Right cardiac atrium (tissue), 5 donors: ENCODE results near the gene HOXD13. TPM values are rescaled to one million over a fixed set of nuclear protein-coding genes. Genes with fewer than 3 reads are reported as not detected.

Experiments
- ATAC-seq, 2 donors: fragments of 200-7000 bp; cut with Tn5 transposase; one replicate each; pipeline versions ENCODE4 v1.8.0 to v1.9.1; 2020; ENCODE audit warnings: moderate library complexity in 2 of 2, mild to moderate bottlenecking in 1 of 2
- DNase-seq, 3 donors: peaks; one replicate each; pipeline ENCODE4 v3.0.0-alpha.2; 2020
- H3K27ac ChIP-seq: one replicate; pipeline ENCODE4 v1.5.1; 2013; ENCODE audit warnings: mild to moderate bottlenecking, low read length, control low read depth, moderate library complexity
- H3K27me3 ChIP-seq: one replicate; pipeline ENCODE4 v1.6.1; 2013; ENCODE audit not compliant: control insufficient read depth, insufficient read depth
- H3K4me1 ChIP-seq: one replicate; pipeline ENCODE4 v1.6.1; 2013; ENCODE audit warnings: low read length; ENCODE audit not compliant: control insufficient read depth, insufficient read depth
- H3K4me3 ChIP-seq: one replicate; pipeline ENCODE4 v1.5.1; 2013; ENCODE audit warnings: low read length, control low read depth
- H3K9me3 ChIP-seq: one replicate; pipeline ENCODE4 v1.6.1; 2013; ENCODE audit warnings: low read length; ENCODE audit not compliant: control insufficient read depth
- WGBS: extraction: QIAGEN DNeasy Blood & Tissue Kit; methylation state at CpG from one replicate; pipeline ENCODE4 v1.1.7; 2013; 5-methylcytosine and 5-hydroxymethylcytosine counted together
- intact Hi-C, 4 donors: fragments of 100-400 bp; cut with DNase I; formaldehyde crosslinking; loops; one replicate each; pipeline versions ENCODE4 v1.11.0 to v1.14.0; 2022 to 2023
- polyA plus RNA-seq: library from polyadenylated mRNA; stranded (reverse); fragments of 200-250 nt; gene quantifications from one replicate; pipeline ENCODE4 v1.2.3, GENCODE V29; 2013
- total RNA-seq, 4 donors: library from RNA; stranded (reverse); fragmentation: NEBNext Ultra II Directional; extraction: Animal tissue kit (Norgen Biotek cat#: 25700); gene quantifications; one replicate each; pipeline ENCODE4 v1.2.1, GENCODE V29; 2021
- donor health status: healthy with polysubstance abuse.
- donor health status: DM: no; HTN: yes; CAD: no.
- donor health status: DM: no; HTN: no; CAD: no.
- donor health status: DM: no; HTN: yes; CAD: no; lungs with severe emphysema.
- donor health status: DM: yes; HTN: yes; CAD: no.

Gene HOXD13
- total and polyA plus RNA-seq, 5 donors = not detected

- peaks cover 3% of the 10 kb centered on the region for H3K27me3 ChIP-seq
- DNase-seq = peak; percentile 56 to 86 (median 78)
- H3K9me3 ChIP-seq = no peaks in the 10 kb centered on the region
- H3K4me3 ChIP-seq = peak overlapping the region; percentile 26
- ATAC-seq = peak; percentile 83 to 92
- H3K4me1 ChIP-seq = peaks cover 5% of the 10 kb centered on the region
- WGBS = 2% methylated on average over 45 of the region's 45 CpGs
- no peak overlapping the region for H3K27ac ChIP-seq
- intact Hi-C loops = loop anchor here in 3 of 4 donors (5.0 to 10.0 kb wide), 3 partner anchors 412 to 725 kb away; no protein-coding TSS in a partner anchor
Measured at GRCh38 chr2:176096986-176097819, 4.7 kb downstream of the HOXD13 start.

- ATAC-seq (no peak), DNase-seq (no peak)
- Histone ChIP-seq H3K4me1 (peaks cover 5% of the 10 kb centered on the region), H3K27me3 (peaks cover 3% of the 10 kb centered on the region), H3K27ac (no peak overlapping the region), H3K9me3 (no peaks in the 10 kb centered on the region), H3K4me3 (no peak overlapping the region)
- intact Hi-C loops = loop anchor here in 3 of 4 donors (5.0 to 10.0 kb wide), 3 partner anchors 413 to 726 kb away; no protein-coding TSS in a partner anchor
- 2% methylated on average over 18 of the region's 18 CpGs for WGBS
Measured at GRCh38 chr2:176097820-176098365, 5.4 kb downstream of the HOXD13 start.

GRCh38 chr2:176098366-176099158 is 6.0 kb downstream of the HOXD13 start:
- no peak overlapping the region for H3K4me3 ChIP-seq
- 3% methylated on average over 35 of the region's 35 CpGs for WGBS
- no peaks in the 10 kb centered on the region for H3K4me1 ChIP-seq
- no peak for ATAC-seq
- intact Hi-C loops = loop anchor here in 3 of 4 donors (5.0 to 10.0 kb wide), 3 partner anchors 414 to 726 kb away; no protein-coding TSS in a partner anchor
- H3K27me3 ChIP-seq = peaks cover 3% of the 10 kb centered on the region
- H3K27ac ChIP-seq = no peak overlapping the region
- no peak for DNase-seq
- no peaks in the 10 kb centered on the region for H3K9me3 ChIP-seq

GRCh38 chr2:176099159-176099727 is 6.7 kb downstream of the HOXD13 start:
- no peak overlapping the region for H3K27ac ChIP-seq
- peaks cover 3% of the 10 kb centered on the region for H3K27me3 ChIP-seq
- H3K4me1 ChIP-seq = no peaks in the 10 kb centered on the region
- intact Hi-C loops = loop anchor here in 3 of 4 donors (5.0 to 10.0 kb wide), 3 partner anchors 414 to 727 kb away; no protein-coding TSS in a partner anchor
- H3K4me3 ChIP-seq = no peak overlapping the region
- ATAC-seq (no peak), DNase-seq (no peak)
- 4% methylated on average over 30 of the region's 30 CpGs for WGBS
- no peaks in the 10 kb centered on the region for H3K9me3 ChIP-seq

GRCh38 chr2:176099728-176100546 is 7.4 kb downstream of the HOXD13 start, which contains the start of gene HOXD12:
Gene HOXD12, plus strand, starts transcription at chr2:176099795. Its CDS starts 7 bp downstream, at chr2:176099802.
- Histone ChIP-seq H3K4me3 (no peak within 1 kb of the TSS), H3K27me3 (peaks cover 3% of the 10 kb centered on the region), H3K9me3 (no peaks in the 10 kb centered on the region), H3K4me1 (no peaks in the 10 kb centered on the region), H3K27ac (no peak within 1 kb of the TSS)
- DNase-seq = no peak
- intact Hi-C loops = loop anchor here in 3 of 4 donors (5.0 to 10.0 kb wide), 3 partner anchors 415 to 728 kb away; no protein-coding TSS in a partner anchor
- 4% methylated on average over 70 of the region's 70 CpGs for WGBS
- no peak for ATAC-seq

GRCh38 chr2:176100547-176101140 is 8.1 kb downstream of the HOXD13 start:
- Histone ChIP-seq H3K9me3 (no peaks in the 10 kb centered on the region), H3K27me3 (peaks cover under 1% of the 10 kb centered on the region), H3K27ac (no peak overlapping the region), H3K4me3 (no peak overlapping the region), H3K4me1 (no peaks in the 10 kb centered on the region)
- DNase-seq (no peak), ATAC-seq (no peak)
- WGBS = 9% methylated on average over 28 of the region's 28 CpGs
- intact Hi-C loops = no loop called here

GRCh38 chr2:176101216-176101830 is 8.8 kb downstream of the HOXD13 start:
- WGBS = 6% methylated on average over 2 of the region's 2 CpGs
- Histone ChIP-seq H3K27me3 (no peaks in the 10 kb centered on the region), H3K27ac (no peak overlapping the region), H3K9me3 (no peaks in the 10 kb centered on the region), H3K4me3 (no peak overlapping the region), H3K4me1 (no peaks in the 10 kb centered on the region)
- DNase-seq = no peak
- intact Hi-C loops = no loop called here
- ATAC-seq = no peak

GRCh38 chr2:176101842-176102241 is 9.3 kb downstream of the HOXD13 start:
- Histone ChIP-seq H3K27me3 (no peaks in the 10 kb centered on the region), H3K9me3 (no peaks in the 10 kb centered on the region), H3K4me3 (no peak overlapping the region), H3K4me1 (no peaks in the 10 kb centered on the region), H3K27ac (no peak overlapping the region)
- ATAC-seq = no peak
- WGBS = 29% methylated on average over 5 of the region's 5 CpGs
- intact Hi-C loops = no loop called here
- DNase-seq = no peak

- Histone ChIP-seq H3K9me3 (no peaks in the 10 kb centered on the region), H3K27ac (no peak overlapping the region), H3K4me3 (no peak overlapping the region), H3K27me3 (no peaks in the 10 kb centered on the region), H3K4me1 (no peaks in the 10 kb centered on the region)
- intact Hi-C loops = no loop called here
- 17% methylated on average over 7 of the region's 7 CpGs for WGBS
- ATAC-seq (no peak), DNase-seq (no peak)
Measured at GRCh38 chr2:176102309-176102866, 9.9 kb downstream of the HOXD13 start.
